Naive thymus-derived CD8-positive, alpha-beta T cell (primary cell): Measurements from ENCODE around the gene FADS6. TPM values are rescaled to one million over a fixed set of nuclear protein-coding genes. Genes with fewer than 3 reads are reported as not detected.

ENCODE experiments used
- ATAC-seq, 2 donors: fragments of 150-1000 bp; cut with Tn5 transposase in 1 of 2; sonication (Bioruptor Pico), chemical (Tn5 transposase) in 1 of 2; 1 replicate in 1 of 2; 2 replicates in 1 of 2; pipeline ENCODE4 v1.10.0; 2021; ENCODE audit warnings: mild to moderate bottlenecking in 2 of 2, moderate library complexity in 2 of 2
- POLR2A ChIA-PET: fragments of 350-600 bp; sonication (Branson Sonifier 250); formaldehyde crosslinking; loops from one replicate; lab custom pipeline; 2021; ENCODE audit warnings: antibody characterized with exemption; lab: Charles Lee
- DNase-seq, 10 donors: peaks; one replicate each; pipeline versions ENCODE4 v3.0.0 to v3.0.0-alpha.2; 2020 to 2022
- H3K27ac Mint-ChIP-seq, 10 donors: one replicate each; pipeline ENCODE4 v1.8.0; 2020 to 2022; ENCODE audit warnings: mild to moderate bottlenecking in 10 of 10, mixed read lengths in 10 of 10, moderate library complexity in 4 of 10, inconsistent platforms in 1 of 10
- H3K27me3 Mint-ChIP-seq, 5 donors: one replicate each; pipeline ENCODE4 v1.8.0; 2021 to 2022; ENCODE audit warnings: mixed read lengths in 5 of 5
- H3K36me3 Mint-ChIP-seq, 3 donors: one replicate each; pipeline ENCODE4 v1.8.0; 2020 to 2022; ENCODE audit warnings: mixed read lengths in 3 of 3, mild to moderate bottlenecking in 2 of 3, inconsistent platforms in 1 of 3
- H3K4me1 Mint-ChIP-seq, 4 donors: one replicate each; pipeline ENCODE4 v1.8.0; 2021 to 2022; ENCODE audit warnings: mixed read lengths in 4 of 4
- H3K4me3 Mint-ChIP-seq, 10 donors: one replicate each; pipeline ENCODE4 v1.8.0; 2020 to 2022; ENCODE audit warnings: mild to moderate bottlenecking in 10 of 10, mixed read lengths in 10 of 10, moderate library complexity in 6 of 10, inconsistent platforms in 1 of 10
- H3K9me3 Mint-ChIP-seq, 9 donors: one replicate each; pipeline ENCODE4 v1.8.0; 2020 to 2022; ENCODE audit warnings: mixed read lengths in 9 of 9, mild to moderate bottlenecking in 3 of 9, inconsistent platforms in 1 of 9, moderate library complexity in 1 of 9
- polyA plus RNA-seq, 3 donors: library from polyadenylated mRNA; unstranded; fragments of 300-500 nt; fragmentation: Illumina TruSeq; gene quantifications; one replicate each; pipeline ENCODE4 v1.2.3, GENCODE V29; 2021
- total RNA-seq, 8 experiments: library from RNA in 2 of 8; stranded (reverse) in 2 of 8; gene quantifications; one replicate each; pipeline ENCODE4 v1.2.3 and lab custom pipeline; 2021 to 2026

The FADS6 gene
- total and polyA plus RNA-seq, 5 experiments from 2014 or later: not detected

DNA sequence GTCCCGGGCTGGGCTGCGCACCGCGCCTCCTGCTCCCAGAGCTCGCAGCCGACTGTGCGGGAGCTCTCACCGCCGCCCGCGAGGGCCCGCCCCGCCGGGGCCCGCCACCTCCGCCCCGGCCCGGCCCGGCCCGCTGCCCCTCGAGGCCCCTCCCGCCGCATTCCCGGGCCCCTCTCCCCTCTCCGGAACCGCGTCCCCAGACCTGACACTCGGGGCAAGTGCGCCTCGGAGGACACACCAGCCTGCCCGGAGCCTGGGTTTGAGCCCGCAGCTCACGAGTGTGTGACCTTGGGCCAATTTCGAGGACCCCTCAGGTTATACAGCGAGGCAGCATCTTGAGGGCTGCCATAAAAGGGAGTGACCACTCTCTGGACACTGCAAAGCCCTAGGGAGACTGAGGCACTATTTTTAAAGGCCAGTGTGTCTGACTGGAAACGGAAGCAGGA lies 31.7 kb downstream of the FADS6 start:
- POLR2A ChIA-PET: interaction anchor here (0.8 to 3.3 kb wide), 6 partner anchors 12 to 204 kb away, joined by 3 to 13 read pairs (median 4); partner anchors contain the start of gene FDXR
- peaks cover 10 to 30% (median 23%) of the 10 kb centered on the region in 4 donors for H3K4me1 Mint-ChIP-seq

GRCh38 chr17:74860872-74861661 lies 32.4 kb downstream of the FADS6 start:
- Mint-ChIP-seq H3K36me3 (peaks cover 0 to 6% (median 0%) of the 10 kb centered on the region in 3 donors), H3K4me1 (peaks cover 10 to 30% (median 23%) of the 10 kb centered on the region in 4 donors), H3K9me3 (no peaks in the 10 kb centered on the region), H3K27ac (no peak overlapping the region), H3K27me3 (peaks cover 17 to 50% (median 38%) of the 10 kb centered on the region in 5 donors), H3K4me3 (peak overlapping the region in 8 of 10 donors; percentile 14 to 78 (median 62))
- DNase-seq (no peak), ATAC-seq (peak; percentile 12 to 13)
- POLR2A ChIA-PET: interaction anchor here (0.6 to 3.3 kb wide), 6 partner anchors 12 to 343 kb away, joined by 4 to 13 read pairs (median 4); partner anchors contain the start of gene FDXR

More for the DNA sequence above, 31.7 kb downstream of the FADS6 start:
- ATAC-seq: peak; percentile 5 to 10
- DNase-seq: no peak
- Mint-ChIP-seq H3K36me3 (peaks cover 0 to 6% (median 0%) of the 10 kb centered on the region in 3 donors), H3K27ac (peak overlapping the region in 1 of 10 donors; percentile 29), H3K4me3 (peak overlapping the region in 7 of 10 donors; percentile 33 to 77 (median 67)), H3K27me3 (peaks cover 17 to 44% (median 32%) of the 10 kb centered on the region in 5 donors), H3K9me3 (no peaks in the 10 kb centered on the region)

GRCh38 chr17:74860229-74860871 lies 33.1 kb downstream of the FADS6 start:
- Mint-ChIP-seq H3K27ac (peak overlapping the region in 1 of 10 donors; percentile 8), H3K27me3 (peaks cover 23 to 57% (median 44%) of the 10 kb centered on the region in 5 donors), H3K36me3 (peaks cover 0 to 6% (median 0%) of the 10 kb centered on the region in 3 donors), H3K4me1 (peaks cover 9 to 30% (median 23%) of the 10 kb centered on the region in 4 donors), H3K9me3 (no peaks in the 10 kb centered on the region), H3K4me3 (peak overlapping the region; percentile 47 to 78 (median 72))
- peak; percentile 35 to 51 for ATAC-seq
- DNase-seq: peak in 4 of 10 donors; percentile 24 to 40 (median 30)
- POLR2A ChIA-PET: interaction anchor here (0.6 to 3.3 kb wide), 4 partner anchors 13 to 1248 kb away, joined by 3 to 13 read pairs (median 4); partner anchors contain the start of gene FDXR

- Mint-ChIP-seq H3K4me1 (peaks cover 3 to 23% (median 18%) of the 10 kb centered on the region in 4 donors), H3K36me3 (peaks cover 0 to 6% (median 0%) of the 10 kb centered on the region in 3 donors), H3K27me3 (peaks cover 27 to 64% (median 49%) of the 10 kb centered on the region in 5 donors), H3K9me3 (no peaks in the 10 kb centered on the region), H3K4me3 (peak within 1 kb of the TSS; percentile 47 to 78 (median 72)), H3K27ac (peak within 1 kb of the TSS in 2 of 10 donors; percentile 8 to 48)
- ATAC-seq: peak; percentile 24 to 38
- peak in 5 of 10 donors; percentile 36 to 53 (median 42) for DNase-seq
- POLR2A ChIA-PET: interaction anchor here (0.5 to 1.4 kb wide), 3 partner anchors 13 to 1249 kb away, joined by 3 to 4 read pairs (median 3); partner anchors contain the start of gene FDXR
These were observed 33.8 kb downstream of the FADS6 start, which contains the start of gene GRIN2C for GRCh38 chr17:74859459-74860228. TSS of gene GRIN2C (minus strand) at chr17:74859885. CDS start at chr17:74855092, 4,793 bp downstream.

DNA sequence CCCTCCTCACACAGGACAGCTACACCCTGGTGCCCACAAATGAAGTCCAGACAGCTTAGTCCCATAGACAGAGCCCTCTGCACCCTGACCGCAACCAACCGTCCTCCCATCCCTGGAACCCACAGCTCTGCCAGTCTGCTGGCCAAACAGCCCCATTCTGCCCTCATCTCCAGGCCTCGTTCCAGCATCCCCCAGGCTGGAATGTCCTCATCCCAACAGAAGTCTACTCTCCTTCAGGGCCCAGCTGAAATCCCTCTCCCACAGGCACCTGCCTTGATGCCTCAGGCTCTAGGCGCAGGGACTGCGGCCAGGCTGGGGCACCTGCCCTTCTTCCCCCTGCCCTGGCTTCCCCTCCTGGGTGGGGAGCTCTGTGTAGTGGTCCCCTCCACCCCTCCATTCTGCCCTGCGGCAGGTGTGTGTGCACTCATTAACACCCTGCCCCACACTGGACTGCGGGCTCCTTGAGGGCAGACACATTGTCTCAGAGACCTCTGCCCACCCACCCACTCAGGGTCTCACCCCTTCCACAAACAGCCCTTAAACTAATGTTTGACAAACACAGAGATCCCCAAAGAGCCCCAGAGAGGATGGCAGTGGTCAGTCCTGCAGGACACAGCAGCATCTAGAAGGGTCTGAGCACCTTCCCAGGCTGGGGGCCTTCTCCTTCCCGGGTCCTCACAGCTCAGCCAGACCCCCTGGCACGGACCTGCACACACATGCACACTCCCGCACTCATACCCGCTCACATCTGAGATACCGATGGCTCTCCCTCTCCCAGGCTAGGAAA lies 34.6 kb downstream of the FADS6 start:
- POLR2A ChIA-PET: interaction anchor here (0.5 to 0.6 kb wide), 2 partner anchors 297 to 468 kb away, joined by 3 read pairs; no protein-coding TSS in a partner anchor
- peaks cover 3 to 23% (median 17%) of the 10 kb centered on the region in 4 donors for H3K4me1 Mint-ChIP-seq
- DNase-seq: no peak
- H3K4me3 Mint-ChIP-seq: peak overlapping the region in 9 of 10 donors; percentile 28 to 77 (median 61)
- H3K36me3 Mint-ChIP-seq: peaks cover 0 to 6% (median 0%) of the 10 kb centered on the region in 3 donors
- ATAC-seq: no peak
- peaks cover 30 to 72% (median 56%) of the 10 kb centered on the region in 5 donors for H3K27me3 Mint-ChIP-seq
- peak overlapping the region in 3 of 10 donors; percentile 24 to 48 (median 31) for H3K27ac Mint-ChIP-seq
- no peaks in the 10 kb centered on the region for H3K9me3 Mint-ChIP-seq

DNA sequence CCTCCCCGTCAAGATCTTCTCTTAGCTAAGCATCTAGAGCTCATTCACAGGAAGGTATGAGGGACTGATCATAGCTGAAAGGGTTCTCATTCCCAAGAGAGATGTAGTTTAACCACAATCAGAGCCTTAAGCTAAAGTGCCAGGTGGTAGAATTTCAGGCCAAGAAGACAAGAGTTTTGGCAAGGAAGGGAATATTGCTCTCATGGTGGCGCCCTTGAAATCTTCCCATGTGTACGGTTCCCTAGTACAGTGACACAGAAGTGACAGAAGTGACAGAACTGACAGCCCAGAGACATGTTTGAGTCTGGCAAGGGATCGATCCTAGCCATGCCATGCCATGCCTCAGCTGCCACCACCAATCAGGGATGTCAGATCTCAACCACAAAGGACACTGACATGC lies 36.2 kb downstream of the FADS6 start:
- POLR2A ChIA-PET: no interaction called here
- ATAC-seq (no peak), DNase-seq (no peak)
- Mint-ChIP-seq H3K9me3 (no peaks in the 10 kb centered on the region), H3K36me3 (peaks cover 0 to 6% (median 0%) of the 10 kb centered on the region in 3 donors), H3K4me1 (peaks cover 6 to 28% (median 23%) of the 10 kb centered on the region in 4 donors), H3K27me3 (peaks cover 30 to 81% (median 64%) of the 10 kb centered on the region in 5 donors), H3K27ac (no peak overlapping the region), H3K4me3 (no peak overlapping the region)

- no peak overlapping the region for H3K27ac Mint-ChIP-seq
- no peak overlapping the region for H3K4me3 Mint-ChIP-seq
- peaks cover 0 to 6% (median 0%) of the 10 kb centered on the region in 3 donors for H3K36me3 Mint-ChIP-seq
- H3K9me3 Mint-ChIP-seq: no peaks in the 10 kb centered on the region
- DNase-seq (no peak), ATAC-seq (no peak)
- H3K4me1 Mint-ChIP-seq: peaks cover 7 to 24% (median 17%) of the 10 kb centered on the region in 4 donors
- POLR2A ChIA-PET: interaction anchor here (0.7 kb wide), 1 partner anchor 13 kb away, joined by 4 read pairs; no protein-coding TSS in a partner anchor
- H3K27me3 Mint-ChIP-seq: peaks cover 32 to 85% (median 67%) of the 10 kb centered on the region in 5 donors
These were observed 37.3 kb downstream of the FADS6 start for GRCh38 chr17:74856112-74856511.

- POLR2A ChIA-PET: no interaction called here
- ATAC-seq: no peak
- peaks cover 0 to 6% (median 0%) of the 10 kb centered on the region in 3 donors for H3K36me3 Mint-ChIP-seq
These were observed 38.1 kb downstream of the FADS6 start for GRCh38 chr17:74855323-74855722.

DNA sequence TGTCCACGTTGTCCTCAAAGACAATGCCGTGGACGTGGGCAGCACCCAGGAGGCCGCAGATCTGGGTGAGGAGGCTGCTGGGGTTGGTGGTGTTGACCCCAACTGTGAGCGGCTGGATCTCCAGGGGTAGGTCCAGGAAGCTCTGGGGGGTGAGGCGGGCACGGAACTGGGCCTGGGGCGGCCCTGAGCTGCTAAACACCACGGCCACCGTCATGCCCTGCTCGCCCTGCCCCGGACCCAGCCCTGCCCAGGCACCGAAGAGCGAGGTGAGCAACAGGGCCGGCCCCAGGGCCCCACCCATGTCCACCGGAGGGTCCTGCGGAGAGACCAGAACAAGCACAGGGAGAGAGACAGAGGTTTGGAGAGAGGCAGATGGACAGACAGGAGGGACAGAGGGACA lies 38.6 kb downstream of the FADS6 start:
- ATAC-seq: no peak
- Mint-ChIP-seq H3K9me3 (no peaks in the 10 kb centered on the region), H3K4me1 (peaks cover 8 to 17% (median 9%) of the 10 kb centered on the region in 4 donors), H3K27me3 (peaks cover 36 to 81% (median 66%) of the 10 kb centered on the region in 5 donors), H3K27ac (peak overlapping the region in 1 of 10 donors; percentile 65), H3K4me3 (no peak overlapping the region), H3K36me3 (peaks cover 0 to 6% (median 0%) of the 10 kb centered on the region in 3 donors)
- POLR2A ChIA-PET: no interaction called here
- DNase-seq: no peak

More at GRCh38 chr17:74855323-74855722, 38.1 kb downstream of the FADS6 start:
- DNase-seq: no peak
- Mint-ChIP-seq H3K27ac (peak overlapping the region in 1 of 10 donors; percentile 65), H3K4me3 (no peak overlapping the region), H3K27me3 (peaks cover 36 to 86% (median 66%) of the 10 kb centered on the region in 5 donors), H3K4me1 (peaks cover 9 to 20% (median 13%) of the 10 kb centered on the region in 4 donors), H3K9me3 (no peaks in the 10 kb centered on the region)

DNA sequence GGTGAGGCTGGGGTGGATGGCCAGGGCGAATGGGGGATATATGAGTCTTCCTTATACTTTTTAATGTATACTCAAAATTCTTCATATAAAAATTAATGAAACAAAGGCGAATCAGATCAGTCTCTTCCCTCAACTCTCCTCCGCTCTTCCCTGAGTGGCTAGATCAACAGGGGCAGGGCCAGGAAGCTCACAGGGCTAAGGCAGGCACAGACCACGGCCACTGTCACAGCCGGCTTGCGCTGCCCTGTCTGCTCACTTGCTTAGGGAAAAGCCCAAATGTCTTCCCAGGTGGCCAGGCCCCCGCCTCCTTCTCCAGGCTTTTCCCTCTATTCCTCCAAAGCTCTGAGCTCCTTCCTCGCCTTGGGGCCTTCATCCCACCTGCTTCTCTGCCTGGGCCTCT lies 39.8 kb downstream of the FADS6 start:
- H3K36me3 Mint-ChIP-seq: peaks cover 0 to 2% (median 0%) of the 10 kb centered on the region in 3 donors
- H3K27me3 Mint-ChIP-seq: peaks cover 31 to 74% (median 60%) of the 10 kb centered on the region in 5 donors
- H3K27ac Mint-ChIP-seq: peak overlapping the region in 1 of 10 donors; percentile 63
- peaks cover 6 to 12% (median 9%) of the 10 kb centered on the region in 4 donors for H3K4me1 Mint-ChIP-seq
- peak overlapping the region in 7 of 10 donors; percentile 2 to 80 (median 52) for H3K4me3 Mint-ChIP-seq
- POLR2A ChIA-PET: no interaction called here
- ATAC-seq (no peak), DNase-seq (no peak)
- H3K9me3 Mint-ChIP-seq: no peaks in the 10 kb centered on the region
